ENCODE results near the gene TMEM106A. TPM values are rescaled to one million over a fixed set of nuclear protein-coding genes. Genes with fewer than 3 reads are reported as not detected.
"Not testable (repeated sequence)": the region's sequence is repeated elsewhere in the genome, so short reads cannot be mapped to it uniquely, and the experiment has no call there.

Gene TMEM106A
- total and polyA plus RNA-seq, 10 donors: 2.8 to 53.4 (median 30.7) TPM

GRCh38 chr17:43246456-43246855, 34.8 kb downstream of the TMEM106A start:
- peak overlapping the region in 5 of 8 donors; percentile 65 to 77 (median 72) for H3K27ac ChIP-seq
- H3K4me3 ChIP-seq: peak overlapping the region in 3 of 8 donors; percentile 30 to 50 (median 33)
- H3K36me3 ChIP-seq; H3K27me3 ChIP-seq (replicated peaks in 1 of 7); H3K9me3 ChIP-seq; H3K4me1 ChIP-seq; intact Hi-C loops (cut with DNase I; ENCODE audit: low total_unique reads); DNase-seq: not testable (repeated sequence)
- WGBS, 5 donors: 3 to 37% (median 4%) methylated on average over 10 to 20 of the region's 23 CpGs
- peak in 1 of 3 donors; percentile 12 for TF ChIP-seq POLR2AphosphoS5 (IDR thresholded peaks at IDR 0.05)

Small RNA genes within 50 kb of the gene (small RNA-seq; reads per million reads assigned to genes)
- 0 reads per million in 4 donors for gene AC060780.2
- gene AC060780.3: 0 reads per million in 4 donors
- gene RF00004: 0 reads per million in 4 donors
- 0 reads per million in 4 donors for gene RNU2-1

Other genes with a start within 250 kb of the TMEM106A start
- gene AARSD1, start 247.4 kb upstream of the TMEM106A start, total RNA-seq: 10 to 100 TPM; 13.1 to 44.2 (median 31.5) TPM
- 10 to 100 TPM; 39.8 to 55.6 (median 50.3) TPM for gene AARSD1, start 247.4 kb upstream of the TMEM106A start, polyA plus RNA-seq
- 1 to 10 TPM in 3 of 7 donors, under 1 TPM in 3, not detected in 1; 0.61 to 1.8 (median 1.1) TPM for gene PTGES3L, start 231.8 kb upstream of the TMEM106A start, total RNA-seq
- under 1 TPM; 0.70 to 0.93 (median 0.89) TPM for gene PTGES3L, start 231.8 kb upstream of the TMEM106A start, polyA plus RNA-seq
- 10 to 100 TPM; 17.1 to 27.9 (median 22.4) TPM for gene RUNDC1, start 231.3 kb upstream of the TMEM106A start, total RNA-seq
- 10 to 100 TPM in 1 of 3 donors, 1 to 10 TPM in 2; 6.7 to 10.5 (median 8.2) TPM for gene RUNDC1, start 231.3 kb upstream of the TMEM106A start, polyA plus RNA-seq
- gene RPL27, start 213.5 kb upstream of the TMEM106A start, total RNA-seq: 1,000 to 10,000 TPM in 3 of 7 donors, 100 to 1,000 TPM in 4; 702 to 1,170 (median 925) TPM
- 1,000 to 10,000 TPM; 5,502 to 6,357 (median 5,985) TPM for gene RPL27, start 213.5 kb upstream of the TMEM106A start, polyA plus RNA-seq
- 10 to 100 TPM; 45.5 to 63.3 (median 51.9) TPM for gene IFI35, start 205.1 kb upstream of the TMEM106A start, total RNA-seq
- gene IFI35, start 205.1 kb upstream of the TMEM106A start, polyA plus RNA-seq: 10 to 100 TPM; 38.0 to 64.8 (median 40.6) TPM
- 100 to 1,000 TPM in 1 of 7 donors, 10 to 100 TPM in 6; 55.4 to 144 (median 79.0) TPM for gene VAT1, start 189.5 kb upstream of the TMEM106A start, total RNA-seq
- gene VAT1, start 189.5 kb upstream of the TMEM106A start, polyA plus RNA-seq: 10 to 100 TPM; 20.3 to 64.5 (median 27.0) TPM
- under 1 TPM; 0.09 to 0.47 (median 0.32) TPM for gene RND2, start 186.6 kb upstream of the TMEM106A start, total RNA-seq
- gene RND2, start 186.6 kb upstream of the TMEM106A start, polyA plus RNA-seq: under 1 TPM; 0.11 to 0.42 (median 0.17) TPM
- gene BRCA1, start 86.5 kb upstream of the TMEM106A start, total RNA-seq: 10 to 100 TPM in 4 of 7 donors, 1 to 10 TPM in 3; 5.2 to 13.6 (median 10.0) TPM
- gene BRCA1, start 86.5 kb upstream of the TMEM106A start, polyA plus RNA-seq: 1 to 10 TPM; 1.3 to 2.9 (median 2.7) TPM
- gene NBR1, start 40.7 kb upstream of the TMEM106A start, total RNA-seq: 100 to 1,000 TPM in 1 of 7 donors, 10 to 100 TPM in 6; 69.2 to 103 (median 91.5) TPM
- gene NBR1, start 40.7 kb upstream of the TMEM106A start, polyA plus RNA-seq: 10 to 100 TPM; 18.5 to 29.3 (median 22.0) TPM
- gene CCDC200, start 16.7 kb downstream of the TMEM106A start, total RNA-seq: under 1 TPM in 1 of 7 donors, not detected in 6; 0.64 TPM
- gene CCDC200, start 16.7 kb downstream of the TMEM106A start, polyA plus RNA-seq: under 1 TPM in 2 of 3 donors, not detected in 1; 0.17 to 0.35 TPM
- gene RNU2-1, start 22.1 kb downstream of the TMEM106A start, total RNA-seq: over 10,000 TPM in 1 of 7 donors, 1,000 to 10,000 TPM in 3, not detected in 3; 8,053 to 10,281 (median 8,790) TPM
- not detected for gene RNU2-1, start 22.1 kb downstream of the TMEM106A start, polyA plus RNA-seq
- 10 to 100 TPM in 6 of 7 donors, 1 to 10 TPM in 1; 9.9 to 30.4 (median 18.6) TPM for gene ARL4D, start 187.1 kb downstream of the TMEM106A start, total RNA-seq
- gene ARL4D, start 187.1 kb downstream of the TMEM106A start, polyA plus RNA-seq: 1 to 10 TPM; 4.6 to 9.6 (median 7.2) TPM

Data from spleen (tissue), 11 donors.